Stimulated activated naive CD4-positive, alpha-beta T cell (primary cell): ENCODE data around the gene POU2F3.

Experiments used
- DNase-seq, 6 experiments: peaks; one replicate each; lab custom pipeline; 2025; lab: John Stamatoyannopoulos, UW

The POU2F3 gene

GRCh38 chr11:120210626-120211521, 29.1 kb upstream of the POU2F3 start, which contains the start of gene OAF:
Gene OAF (plus strand): TSS chr11:120211032. CDS start chr11:120211280, 248 bp downstream.
- peak; percentile 24 to 71 (median 61) for DNase-seq

GRCh38 chr11:120211522-120212258, 28.2 kb upstream of the POU2F3 start:
- no peak for DNase-seq

- DNase-seq: no peak
These were observed 27.6 kb upstream of the POU2F3 start for GRCh38 chr11:120212259-120212878.

GRCh38 chr11:120212926-120213325, 27.0 kb upstream of the POU2F3 start:
- DNase-seq: no peak

- DNase-seq: no peak
These were observed 25.4 kb upstream of the POU2F3 start for GRCh38 chr11:120214581-120214980.

DNA sequence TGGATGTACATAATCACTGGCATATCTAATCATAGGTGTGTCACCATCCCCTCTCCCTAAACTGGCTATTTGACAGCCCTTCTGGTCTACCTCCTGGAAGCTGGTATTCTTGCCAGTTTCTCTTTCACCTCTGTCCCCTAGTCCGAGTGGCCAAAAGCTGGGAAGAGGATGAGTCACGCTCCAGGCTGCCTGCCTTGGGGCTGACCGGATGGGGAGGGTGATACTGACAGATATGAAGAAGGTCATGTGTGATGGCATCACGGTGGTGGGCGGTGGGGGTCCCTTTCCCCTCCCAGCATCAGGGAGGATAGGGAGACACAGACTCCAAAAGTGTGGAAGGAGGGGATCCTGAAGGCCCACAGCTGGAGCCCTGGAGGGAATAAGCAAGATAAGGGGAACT, 24.3 kb upstream of the POU2F3 start:
- DNase-seq: no peak

DNA sequence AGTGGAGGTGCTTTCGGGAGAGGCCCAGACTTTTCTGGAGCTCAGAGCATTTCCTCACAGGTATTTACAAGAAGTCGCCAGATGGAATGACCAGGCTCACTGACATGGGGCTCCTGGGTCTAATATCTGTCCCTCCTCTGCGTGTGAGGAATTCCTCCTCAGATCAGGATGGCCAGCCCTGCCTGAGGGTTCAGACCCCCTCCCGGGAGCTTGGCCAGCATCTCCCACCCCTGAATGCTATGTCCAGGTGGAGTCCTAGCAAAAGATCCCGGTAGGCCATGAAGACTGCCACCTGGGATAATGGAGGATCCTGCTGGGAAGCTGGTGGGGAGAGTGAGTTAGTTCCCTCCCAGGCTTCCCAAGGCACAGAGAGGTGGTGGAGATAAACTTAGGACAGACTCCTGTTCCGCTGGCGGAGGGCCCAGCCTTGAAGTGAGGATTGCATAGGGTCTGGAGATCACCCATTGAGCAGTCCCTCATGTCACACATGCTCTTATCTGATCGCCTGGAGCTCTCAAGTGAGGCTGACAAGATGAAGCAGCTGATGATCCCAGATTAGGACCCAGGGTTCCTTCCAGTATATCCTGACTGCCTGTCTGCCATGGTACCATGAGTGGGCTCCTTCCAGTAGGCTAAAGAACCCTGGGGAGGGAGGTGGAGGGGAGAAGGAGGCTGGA, 23.4 kb upstream of the POU2F3 start:
- no peak for DNase-seq

DNA sequence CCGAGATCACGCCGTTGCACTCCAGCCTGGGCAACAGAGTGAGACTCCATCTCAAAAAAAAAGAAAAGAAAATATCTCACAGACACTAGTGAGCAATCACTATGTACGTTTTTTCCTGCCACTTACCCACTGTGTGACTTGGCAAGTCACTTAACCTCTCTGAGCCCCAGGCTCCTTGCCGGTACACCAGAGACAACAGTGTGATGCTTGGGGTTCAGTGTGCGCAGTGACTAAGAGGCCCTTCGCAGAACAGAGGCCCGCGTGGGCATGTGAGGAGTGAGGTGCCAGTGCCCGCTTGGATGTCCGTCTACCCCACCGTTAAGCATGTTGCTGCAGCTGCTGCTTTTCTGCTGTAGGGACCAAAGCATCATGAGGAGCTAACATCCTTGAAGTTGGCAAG, 22.4 kb upstream of the POU2F3 start:
- DNase-seq: no peak

DNA sequence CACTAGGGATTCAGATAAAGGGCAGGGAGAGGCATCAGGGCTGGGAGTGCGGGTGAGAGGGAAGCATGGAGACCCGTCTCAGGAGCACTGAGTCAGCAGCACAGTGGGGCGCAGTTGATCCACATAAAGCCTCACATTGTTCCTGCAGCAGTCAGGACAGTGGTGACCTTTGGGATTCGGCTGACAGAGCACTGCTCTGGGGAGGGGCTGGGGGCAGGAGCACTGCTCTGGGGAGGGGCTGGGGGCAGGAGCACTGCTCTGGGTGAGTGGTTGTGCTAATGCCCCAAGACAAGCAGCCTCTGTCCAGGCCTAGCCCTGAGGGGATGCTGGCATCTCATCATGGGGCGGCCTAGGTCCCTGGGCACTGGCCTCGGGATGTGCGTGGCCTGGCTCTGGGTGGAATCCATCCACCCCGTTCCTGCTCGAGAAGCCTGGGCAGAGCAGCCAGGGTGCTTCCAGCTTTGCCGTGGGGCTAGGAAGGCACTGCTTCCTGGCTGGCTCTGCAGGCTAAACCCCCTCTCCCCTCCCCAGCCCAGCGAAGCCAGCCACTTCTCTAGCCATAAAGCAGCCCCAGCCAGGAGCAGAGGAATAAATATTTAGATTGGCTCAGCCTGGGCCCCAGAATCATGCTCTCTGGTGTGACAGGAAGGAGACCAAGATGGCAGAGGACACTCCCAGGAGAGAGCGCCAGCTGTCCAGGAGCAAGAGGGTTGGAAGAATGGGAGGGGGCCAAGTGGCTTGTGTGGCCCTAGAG, 21.8 kb upstream of the POU2F3 start:
- no peak for DNase-seq

DNA sequence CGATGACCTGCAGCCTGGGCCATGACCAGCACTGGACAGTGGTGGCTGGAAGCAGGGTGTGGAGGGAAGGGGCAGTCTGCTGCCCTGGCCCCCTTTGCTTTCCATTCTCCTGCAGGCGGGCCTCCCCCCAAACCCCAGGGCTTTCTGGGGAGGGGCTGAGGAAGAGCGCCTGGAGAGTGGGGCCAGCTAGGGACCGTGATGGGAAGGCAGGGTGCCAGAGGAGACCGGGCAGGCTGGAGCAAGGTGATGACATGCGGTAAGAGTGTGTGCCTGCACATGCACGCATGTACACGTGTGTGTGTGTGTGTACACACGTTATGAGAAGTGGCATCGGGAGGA, 21.3 kb upstream of the POU2F3 start:
- no peak for DNase-seq

DNA sequence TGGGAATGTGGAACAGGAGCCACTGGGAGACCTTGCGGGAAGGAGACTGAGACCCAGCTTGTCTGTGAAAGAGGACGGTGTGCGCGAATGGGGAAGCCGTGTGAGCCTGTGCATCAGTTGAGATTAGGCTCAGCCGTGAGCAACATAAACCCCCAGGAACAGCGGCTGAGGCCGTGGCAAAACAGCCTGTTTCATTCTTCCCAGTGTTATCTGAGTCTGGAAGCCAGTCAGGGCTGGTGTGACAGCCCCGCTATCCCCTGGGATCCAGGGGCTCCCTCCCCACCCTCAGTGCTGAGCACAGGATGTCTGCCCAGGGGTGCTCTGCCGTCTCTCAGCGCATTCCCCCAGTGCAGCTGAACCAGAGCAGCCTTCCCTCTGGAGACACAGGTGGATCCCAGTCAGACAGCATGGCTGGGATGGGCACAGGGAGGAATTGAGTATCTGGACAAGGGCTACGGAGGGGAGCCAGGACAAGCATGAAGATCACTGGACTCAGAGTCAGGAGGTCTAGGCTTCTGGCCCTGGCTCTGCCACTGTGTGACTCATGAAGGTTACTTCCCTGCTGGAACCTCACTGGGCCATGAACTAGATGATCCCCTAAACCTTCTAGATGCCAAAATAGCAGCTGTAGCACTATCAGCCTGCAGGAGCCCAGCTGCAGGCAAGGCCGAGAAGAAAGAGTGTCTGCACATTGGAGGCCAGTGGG, 20.6 kb upstream of the POU2F3 start:
- no peak for DNase-seq

GRCh38 chr11:120219938-120220746, 19.8 kb upstream of the POU2F3 start:
- no peak for DNase-seq

DNA sequence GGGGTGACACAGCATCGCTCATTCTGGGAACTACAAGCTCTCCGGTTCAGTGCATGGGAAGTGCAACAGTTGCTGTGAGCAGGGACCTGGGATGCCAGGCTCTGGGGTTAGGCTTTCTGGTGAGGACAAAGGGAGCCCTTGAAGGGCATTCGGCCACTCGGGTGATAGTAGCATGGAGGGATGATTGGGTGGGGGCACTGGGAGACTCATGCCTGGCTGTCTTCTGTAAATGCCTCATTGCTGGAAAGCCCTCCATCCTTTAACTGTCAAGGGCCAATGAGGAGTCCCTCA, 19.2 kb upstream of the POU2F3 start:
- no peak for DNase-seq

DNA sequence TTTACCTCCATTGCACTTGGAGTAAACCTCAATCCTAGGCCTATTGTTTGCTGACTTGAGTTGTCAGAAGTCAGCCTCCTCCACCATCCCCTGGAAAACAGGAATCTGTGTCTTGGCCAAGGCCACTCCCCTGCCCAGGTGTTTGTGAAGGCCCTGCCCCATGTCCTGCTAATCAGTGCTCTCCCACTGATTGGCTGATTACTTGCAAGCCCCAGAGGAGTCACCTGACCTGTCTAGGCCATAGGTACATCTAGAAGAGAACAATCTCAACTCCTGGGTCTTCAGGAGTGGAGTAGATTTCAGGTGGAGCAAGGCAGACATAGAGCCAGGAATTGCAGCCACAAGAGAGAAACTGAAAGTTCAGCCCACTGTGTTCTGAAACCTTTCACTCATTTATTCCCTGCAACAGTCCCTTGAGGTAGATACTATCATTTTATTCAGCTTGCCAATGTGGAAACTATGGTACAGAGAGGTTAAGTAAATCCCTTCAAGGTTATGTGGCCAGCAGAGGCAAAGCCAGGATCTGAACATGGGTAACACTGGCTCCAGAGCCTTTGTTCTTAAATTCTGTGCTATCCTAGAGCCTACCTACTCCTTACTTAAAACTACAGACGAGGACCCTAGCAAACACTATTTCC, 18.7 kb upstream of the POU2F3 start:
- DNase-seq: no peak

GRCh38 chr11:120222916-120223315, 17.0 kb upstream of the POU2F3 start:
- no peak for DNase-seq

GRCh38 chr11:120223793-120224192, 16.1 kb upstream of the POU2F3 start:
- no peak for DNase-seq

- no peak for DNase-seq
These were observed 15.6 kb upstream of the POU2F3 start for GRCh38 chr11:120224361-120224760.

- no peak for DNase-seq
These were observed 14.7 kb upstream of the POU2F3 start for GRCh38 chr11:120224972-120225909.

DNA sequence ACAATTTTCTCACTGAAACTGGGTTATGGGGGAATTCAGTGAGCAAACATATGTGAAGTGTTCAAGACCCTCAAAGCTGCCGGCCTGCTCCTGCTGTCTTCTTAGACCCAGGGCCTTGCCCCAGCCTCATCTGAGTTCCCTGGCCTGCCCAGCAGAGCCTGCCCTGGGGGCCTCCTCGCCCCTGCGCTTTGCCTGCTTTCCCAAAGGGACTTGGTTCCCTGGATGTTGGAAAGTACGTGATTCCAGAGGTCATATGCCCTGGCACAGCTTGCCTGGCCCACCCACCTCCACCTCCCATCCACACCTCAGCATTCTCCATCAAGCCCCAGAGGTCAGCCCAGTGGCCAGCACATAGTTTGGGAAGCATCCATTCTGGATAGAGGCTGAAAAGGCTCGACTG, 13.7 kb upstream of the POU2F3 start:
- no peak for DNase-seq
